H9 (cell line): Measurements from ENCODE around the gene CLK2. TPM values are rescaled to one million over a fixed set of nuclear protein-coding genes. Genes with fewer than 3 reads are reported as not detected.
A peak's percentile ranks its signal among the peaks of the same experiment; 100 is the strongest.

Experiments used
- DNase-seq: peaks from one replicate; pipeline ENCODE4 v3.0.0-alpha.2; 2017
- H2AFZ ChIP-seq: one replicate; pipeline ENCODE4 v1.6.1; 2013; ENCODE audit warnings: mild to moderate bottlenecking, low read length, control low read depth, moderate library complexity
- H2AK5ac ChIP-seq: 2 replicates; pipeline ENCODE4 v1.6.1; 2013; ENCODE audit warnings: low read length, control low read depth, mixed read lengths; ENCODE audit not compliant: insufficient read length
- H2BK120ac ChIP-seq: one replicate; pipeline ENCODE4 v1.6.1; 2013; ENCODE audit warnings: low read depth, mild to moderate bottlenecking, low read length, control low read depth, inconsistent platforms; ENCODE audit not compliant: poor library complexity, severe bottlenecking
- H2BK12ac ChIP-seq: 2 replicates; pipeline ENCODE4 v1.6.1; 2013; ENCODE audit warnings: low read length, control low read depth, mixed read lengths, low read depth; ENCODE audit not compliant: insufficient read length
- H2BK15ac ChIP-seq: 2 replicates; pipeline ENCODE4 v1.6.1; 2013; ENCODE audit warnings: low read depth, low read length, control low read depth
- H2BK20ac ChIP-seq: one replicate; pipeline ENCODE4 v1.6.1; 2013; ENCODE audit warnings: low read depth, mild to moderate bottlenecking, low read length, control low read depth, inconsistent platforms; ENCODE audit not compliant: poor library complexity, severe bottlenecking
- H2BK5ac ChIP-seq: 2 replicates; pipeline ENCODE4 v1.6.1; 2013; ENCODE audit warnings: low read length, control low read depth, mixed read lengths; ENCODE audit not compliant: insufficient read length
- H3K14ac ChIP-seq: 2 replicates; pipeline ENCODE4 v1.6.1; 2013; ENCODE audit warnings: low read length, control low read depth; ENCODE audit not compliant: insufficient read depth
- H3K18ac ChIP-seq: 2 replicates; pipeline ENCODE4 v1.6.1; 2013; ENCODE audit warnings: low read depth, mild to moderate bottlenecking, mixed read lengths, low read length, control low read depth; ENCODE audit not compliant: insufficient read length
- H3K23ac ChIP-seq: 2 replicates; pipeline ENCODE4 v1.6.1; 2013; ENCODE audit warnings: low read length, control low read depth, mixed read lengths, low read depth; ENCODE audit not compliant: insufficient read length
- H3K23me2 ChIP-seq: 2 replicates; pipeline ENCODE4 v1.6.1; 2013; ENCODE audit warnings: low read depth, mild to moderate bottlenecking, mixed read lengths, low read length, control low read depth; ENCODE audit not compliant: insufficient read length, poor library complexity, severe bottlenecking
- H3K27ac ChIP-seq: 2 replicates; pipeline ENCODE4 v1.5.1; 2013; ENCODE audit warnings: low read length, control low read depth, mixed read lengths, low read depth; ENCODE audit not compliant: insufficient read length
- H3K27me3 ChIP-seq: 2 replicates; pipeline ENCODE4 v1.6.1; 2013; ENCODE audit warnings: low read length, control low read depth, inconsistent platforms; ENCODE audit not compliant: insufficient read depth
- H3K4ac ChIP-seq: 2 replicates; pipeline ENCODE4 v1.6.1; 2013; ENCODE audit warnings: low read depth, mild to moderate bottlenecking, control low read depth, inconsistent platforms, low read length, moderate library complexity
- H3K4me1 ChIP-seq: 2 replicates; pipeline ENCODE4 v1.6.1; 2013; ENCODE audit warnings: low read length, control low read depth, inconsistent platforms; ENCODE audit not compliant: insufficient read depth
- H3K4me2 ChIP-seq: 2 replicates; pipeline ENCODE4 v1.6.1; 2013; ENCODE audit warnings: low read length, control low read depth, mixed read lengths; ENCODE audit not compliant: insufficient read length, insufficient read depth
- H3K56ac ChIP-seq: 2 replicates; pipeline ENCODE4 v1.6.1; 2013; ENCODE audit warnings: low read depth, mild to moderate bottlenecking, mixed read lengths, low read length, control low read depth; ENCODE audit not compliant: insufficient read length
- H3K79me1 ChIP-seq: 2 replicates; pipeline ENCODE4 v1.6.1; 2013; ENCODE audit warnings: low read depth, mild to moderate bottlenecking, moderate library complexity, low read length, control low read depth, inconsistent platforms; ENCODE audit not compliant: insufficient read depth, poor library complexity, severe bottlenecking
- H3K79me2 ChIP-seq: 2 replicates; pipeline ENCODE4 v1.6.1; 2013; ENCODE audit warnings: low read length, control low read depth, inconsistent platforms; ENCODE audit not compliant: insufficient read depth
- H3K9ac ChIP-seq: 2 replicates; pipeline ENCODE4 v1.6.1; 2013; ENCODE audit warnings: low read length, control low read depth, mixed read lengths; ENCODE audit not compliant: insufficient read length; ENCODE audit errors: extremely low read depth
- H3K9me3 ChIP-seq: one replicate; pipeline ENCODE4 v1.6.1; 2013; ENCODE audit warnings: low read depth, low read length, inconsistent platforms; ENCODE audit not compliant: control insufficient read depth
- H3T11ph ChIP-seq: one replicate; pipeline ENCODE4 v1.6.1; 2013; ENCODE audit warnings: mild to moderate bottlenecking, low read length, control low read depth, inconsistent platforms
- H4K20me1 ChIP-seq: one replicate; pipeline ENCODE4 v1.6.1; 2013; ENCODE audit not compliant: control insufficient read depth, insufficient read length, insufficient read depth
- H4K5ac ChIP-seq: 2 replicates; pipeline ENCODE4 v1.6.1; 2013; ENCODE audit warnings: low read depth, mild to moderate bottlenecking, mixed read lengths, low read length, control low read depth; ENCODE audit not compliant: insufficient read length
- H4K8ac ChIP-seq: replicated peaks from 2 replicates; pipeline ENCODE4 v1.6.1; 2013; ENCODE audit warnings: low read length, control low read depth, mixed read lengths, low read depth; ENCODE audit not compliant: insufficient read length
- H4K91ac ChIP-seq: 2 replicates; pipeline ENCODE4 v1.6.1; 2013; ENCODE audit warnings: low read depth, mild to moderate bottlenecking, moderate library complexity, mixed read lengths, low read length, control low read depth; ENCODE audit not compliant: insufficient read length
- H3K27ac Mint-ChIP-seq, 3 experiments: 2 replicates in 2 of 3; 3 replicates in 1 of 3; pipeline ENCODE4 v1.8.0; 2020 to 2021; ENCODE audit warnings: mixed read lengths in 3 of 3, mild to moderate bottlenecking in 1 of 3, moderate library complexity in 1 of 3
- H3K27me3 Mint-ChIP-seq: 2 replicates; pipeline ENCODE4 v1.8.0; 2021; ENCODE audit warnings: low read depth, mild to moderate bottlenecking, moderate library complexity, mixed read lengths
- H3K36me3 Mint-ChIP-seq, 3 experiments: 2 replicates in 2 of 3; 3 replicates in 1 of 3; pipeline ENCODE4 v1.8.0; 2020 to 2021; ENCODE audit warnings: low read depth in 3 of 3, mixed read lengths in 3 of 3; ENCODE audit not compliant: insufficient read depth in 1 of 3
- H3K4me1 Mint-ChIP-seq, 2 experiments: 2 replicates each; pipeline ENCODE4 v1.8.0; 2020; ENCODE audit warnings: mixed read lengths in 2 of 2
- H3K4me3 Mint-ChIP-seq, 2 experiments: 2 replicates in 1 of 2; 3 replicates in 1 of 2; pipeline ENCODE4 v1.8.0; 2020 to 2021; ENCODE audit warnings: mild to moderate bottlenecking in 2 of 2, mixed read lengths in 2 of 2, moderate library complexity in 1 of 2
- H3K9me3 Mint-ChIP-seq, 2 experiments: 2 replicates in 1 of 2; 3 replicates in 1 of 2; pipeline ENCODE4 v1.8.0; 2020; ENCODE audit warnings: mild to moderate bottlenecking in 2 of 2, mixed read lengths in 2 of 2, moderate library complexity in 1 of 2
- WGBS: extraction: QIAGEN DNeasy Blood & Tissue Kit; methylation state at CpG from one replicate; pipeline ENCODE4 v1.1.7; 2013; ENCODE audit warnings: missing lambda C conversion rate, low lambda C conversion rate, mixed read lengths; ENCODE audit not compliant: insufficient read length; ENCODE audit errors: extremely low coverage; 5-methylcytosine and 5-hydroxymethylcytosine counted together
- total RNA-seq: library from RNA; stranded (reverse); gene quantifications from 2 replicates; pipeline ENCODE4 v1.2.1, GENCODE V29; 2021
- TF ChIP-seq, protein P1 (sequence below): fragments of 200-600 bp; sonication (generic); conservative IDR thresholded peaks from 3 replicates; pipeline ENCODE4 v1.8.0; 2021; ENCODE audit warnings: antibody characterized with exemption, mild to moderate bottlenecking

Gene CLK2
- total RNA-seq, 1 experiment from 2014 or later, result 77.5 TPM

DNA sequence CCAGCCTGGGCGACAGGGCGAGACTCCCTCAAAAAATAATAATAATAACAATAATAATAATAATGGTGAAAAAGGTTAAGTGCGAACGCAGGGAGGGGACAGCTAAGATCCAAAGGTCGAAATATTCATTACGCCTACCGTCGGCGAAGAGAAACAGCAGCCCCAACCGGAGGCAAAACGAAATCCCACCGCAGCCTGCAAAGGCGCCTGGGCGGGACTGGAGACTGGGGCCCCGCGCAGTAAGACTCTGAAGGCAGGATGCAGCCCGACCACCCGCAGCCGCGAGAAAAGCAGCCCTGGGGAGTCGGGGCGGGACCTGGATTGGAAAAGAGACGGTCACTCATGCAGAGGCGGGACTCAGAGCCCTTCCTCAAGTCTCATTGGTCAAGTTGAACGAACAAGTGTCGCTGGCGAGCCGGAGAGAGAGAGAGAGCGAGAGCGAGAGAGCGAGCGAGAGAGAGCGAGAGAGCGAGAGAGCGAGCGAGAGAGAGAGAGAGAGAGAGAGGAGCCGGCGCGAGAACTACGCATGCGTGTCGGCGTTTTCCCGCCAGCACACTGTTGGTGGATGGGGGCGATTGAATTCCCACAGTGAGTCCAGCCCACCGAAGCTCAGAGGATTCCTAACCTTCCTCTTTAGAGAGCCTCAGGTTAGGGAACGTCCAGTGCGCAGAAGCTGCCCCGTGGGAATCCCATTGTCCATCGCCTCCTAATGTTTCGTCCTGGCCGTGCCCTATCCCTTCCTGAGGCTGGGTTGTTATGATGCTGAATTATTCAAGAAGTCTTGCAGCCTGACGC is 28.7 kb downstream of the CLK2 start:
- Mint-ChIP-seq H3K4me3 (peak overlapping the region; percentile 81 to 84), H3K27me3 (peaks cover 41% of the 10 kb centered on the region), H3K36me3 (peaks cover 8 to 28% (median 27%) of the 10 kb centered on the region in 3 experiments), H3K4me1 (peaks cover 28 to 34% of the 10 kb centered on the region in 2 experiments), H3K9me3 (peaks cover 0 to 3% of the 10 kb centered on the region in 2 experiments; a peak in 1 of 5 replicates), H3K27ac (peak overlapping the region; percentile 85 to 97 (median 90))
- H2BK5ac ChIP-seq, result no peak overlapping the region
- DNase-seq, result peak; percentile 99
- no peak overlapping the region for H3K56ac ChIP-seq
- peak overlapping the region; percentile 88 for H3K9ac ChIP-seq
- H3K79me2 ChIP-seq, result no peaks in the 10 kb centered on the region
- H4K8ac ChIP-seq, result no peak overlapping the region
- no peak overlapping the region for H2BK120ac ChIP-seq
- no peak overlapping the region for H2AK5ac ChIP-seq
- no peaks in the 10 kb centered on the region for H4K20me1 ChIP-seq
- peak overlapping the region; percentile 83 for H3K27ac ChIP-seq
- H3K4me1 ChIP-seq, result no peaks in the 10 kb centered on the region
- TF ChIP-seq, protein P1, sequence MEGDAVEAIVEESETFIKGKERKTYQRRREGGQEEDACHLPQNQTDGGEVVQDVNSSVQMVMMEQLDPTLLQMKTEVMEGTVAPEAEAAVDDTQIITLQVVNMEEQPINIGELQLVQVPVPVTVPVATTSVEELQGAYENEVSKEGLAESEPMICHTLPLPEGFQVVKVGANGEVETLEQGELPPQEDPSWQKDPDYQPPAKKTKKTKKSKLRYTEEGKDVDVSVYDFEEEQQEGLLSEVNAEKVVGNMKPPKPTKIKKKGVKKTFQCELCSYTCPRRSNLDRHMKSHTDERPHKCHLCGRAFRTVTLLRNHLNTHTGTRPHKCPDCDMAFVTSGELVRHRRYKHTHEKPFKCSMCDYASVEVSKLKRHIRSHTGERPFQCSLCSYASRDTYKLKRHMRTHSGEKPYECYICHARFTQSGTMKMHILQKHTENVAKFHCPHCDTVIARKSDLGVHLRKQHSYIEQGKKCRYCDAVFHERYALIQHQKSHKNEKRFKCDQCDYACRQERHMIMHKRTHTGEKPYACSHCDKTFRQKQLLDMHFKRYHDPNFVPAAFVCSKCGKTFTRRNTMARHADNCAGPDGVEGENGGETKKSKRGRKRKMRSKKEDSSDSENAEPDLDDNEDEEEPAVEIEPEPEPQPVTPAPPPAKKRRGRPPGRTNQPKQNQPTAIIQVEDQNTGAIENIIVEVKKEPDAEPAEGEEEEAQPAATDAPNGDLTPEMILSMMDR, result peak; percentile 43; the same call in 2 of the 3 replicates
- H3K79me1 ChIP-seq, result no peaks in the 10 kb centered on the region
- H3K9me3 ChIP-seq, result no peaks in the 10 kb centered on the region
- H3K14ac ChIP-seq, result peak overlapping the region; percentile 86; the same call in 1 of the 2 replicates
- no peak overlapping the region for H3T11ph ChIP-seq
- H3K18ac ChIP-seq, result peak overlapping the region; percentile 96
- H2BK15ac ChIP-seq, result no peak overlapping the region
- H3K23ac ChIP-seq, result no peak overlapping the region
- H2AFZ ChIP-seq, result no peak overlapping the region
- peak overlapping the region; percentile 3 for H4K5ac ChIP-seq
- H2BK12ac ChIP-seq, result no peak overlapping the region
- peak overlapping the region; percentile 91 for H3K4me2 ChIP-seq
- WGBS, result no CpG with 5 or more reads among the region's 53 CpGs
- H3K27me3 ChIP-seq, result no peaks in the 10 kb centered on the region; the same call in 1 of the 2 replicates
- no peak overlapping the region for H2BK20ac ChIP-seq
- H3K23me2 ChIP-seq, result peaks cover 9% of the 10 kb centered on the region
- no peak overlapping the region for H4K91ac ChIP-seq
- H3K4ac ChIP-seq, result no peak overlapping the region
